Epithelial cell of proximal tubule (primary cell): ENCODE results near the gene ACOT4. TPM values are rescaled to one million over a fixed set of nuclear protein-coding genes. Genes with fewer than 3 reads are reported as not detected.
"Not testable (repeated sequence)": the region's sequence is repeated elsewhere in the genome, so short reads cannot be mapped to it uniquely, and the experiment has no call there.

ENCODE experiments used
- DNase-seq: peaks from one replicate; pipeline ENCODE4 v3.0.0-alpha.2; 2011; ENCODE audit warnings: low read depth
- H3K4me3 ChIP-seq: 2 replicates; pipeline ENCODE4 v1.5.1; 2011; ENCODE audit warnings: low read depth, mild to moderate bottlenecking, low read length
- CTCF ChIP-seq: conservative IDR thresholded peaks from 2 replicates; pipeline ENCODE4 v1.5.1; 2012; ENCODE audit warnings: low read depth, mild to moderate bottlenecking, low read length
- total RNA-seq: library from RNA; depleted of rRNA; stranded (reverse); fragments of >200 nt; gene quantifications from 2 replicates; pipeline ENCODE4 v1.2.3, GENCODE V29; 2015

Gene ACOT4
- total RNA-seq, 1 donor from 2014 or later: 7.0 TPM

GRCh38 chr14:73567358-73567757, 24.3 kb upstream of the ACOT4 start:
- peak overlapping the region; percentile 68 for H3K4me3 ChIP-seq
- no peak for TF ChIP-seq CTCF
- DNase-seq: no peak

GRCh38 chr14:73567951-73568885, 23.5 kb upstream of the ACOT4 start:
- peak overlapping the region; percentile 68 for H3K4me3 ChIP-seq
- TF ChIP-seq CTCF: no peak
- no peak for DNase-seq

DNA sequence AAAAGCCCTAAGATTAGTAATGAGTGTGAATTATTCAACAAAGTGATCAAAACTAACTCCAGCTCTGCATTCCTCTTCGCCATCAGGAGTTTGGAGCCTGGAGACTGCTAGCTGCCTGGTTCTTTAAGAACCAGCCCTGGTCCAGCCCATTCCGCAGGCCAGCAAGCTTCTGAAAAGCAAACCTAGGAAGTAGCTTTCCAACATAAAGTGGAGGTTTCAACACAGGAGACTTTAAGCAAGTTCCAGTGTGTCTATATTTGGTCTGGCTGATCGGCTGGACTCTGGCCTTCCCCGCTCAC, 22.8 kb upstream of the ACOT4 start:
- not testable (repeated sequence) for DNase-seq
- H3K4me3 ChIP-seq: peak overlapping the region; percentile 68

GRCh38 chr14:73569185-73569958, 22.3 kb upstream of the ACOT4 start, which contains the start of gene ACOT2:
Gene ACOT2, plus strand, starts transcription at chr14:73569213. Its CDS starts 28 bp downstream, at chr14:73569241.
- TF ChIP-seq CTCF: peak; percentile 20
- peak within 1 kb of the TSS; percentile 68 for H3K4me3 ChIP-seq
- peak; percentile 68 for DNase-seq

GRCh38 chr14:73570913-73571312, 20.8 kb upstream of the ACOT4 start:
- not testable (repeated sequence) for DNase-seq, H3K4me3 ChIP-seq
- TF ChIP-seq CTCF: peak; percentile 64

GRCh38 chr14:73573034-73573433, 18.6 kb upstream of the ACOT4 start:
- H3K4me3 ChIP-seq, DNase-seq: not testable (repeated sequence)

DNA sequence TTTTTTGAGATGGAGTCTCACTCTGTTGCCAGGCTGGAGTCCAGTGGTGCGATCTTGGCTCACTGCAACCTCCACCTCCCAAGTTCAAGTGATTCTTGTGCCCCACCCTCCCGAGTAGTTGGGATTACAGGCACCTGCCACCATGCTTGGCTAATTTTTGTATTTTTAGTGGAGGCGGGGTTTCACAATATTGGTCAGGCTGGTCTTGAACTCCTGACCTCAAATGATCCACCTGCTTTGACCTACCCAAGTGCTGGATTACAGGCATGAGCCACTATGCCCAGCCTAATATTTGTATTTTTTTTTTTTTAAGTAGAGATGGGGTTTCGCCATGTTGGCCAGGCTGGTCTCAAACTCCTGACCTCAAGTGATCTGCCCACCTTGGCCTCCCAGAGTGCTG, 17.9 kb upstream of the ACOT4 start:
- not testable (repeated sequence) for H3K4me3 ChIP-seq, DNase-seq

GRCh38 chr14:73574251-73574650, 17.4 kb upstream of the ACOT4 start:
- H3K4me3 ChIP-seq: not testable (repeated sequence)

DNA sequence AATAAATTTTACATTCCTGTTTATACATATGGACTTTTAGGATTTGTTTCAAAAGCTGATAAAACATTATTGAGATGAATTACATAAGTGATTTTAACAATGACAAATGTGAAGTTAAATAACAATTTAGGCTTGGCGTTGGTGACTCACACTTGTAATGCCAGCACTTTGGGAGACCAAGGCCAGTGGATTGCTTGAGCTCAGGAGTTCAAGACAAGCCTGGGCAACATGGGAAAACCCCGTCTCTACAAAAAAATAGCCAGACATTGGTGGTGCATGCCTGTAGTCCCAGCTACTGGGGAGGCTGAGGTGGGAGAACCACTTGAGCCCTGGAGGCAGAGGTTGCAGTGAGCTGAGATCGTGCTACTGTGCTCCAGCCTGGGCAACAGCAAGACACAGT, 15.3 kb upstream of the ACOT4 start:
- no peak for TF ChIP-seq CTCF
- DNase-seq: no peak
- no peak overlapping the region for H3K4me3 ChIP-seq

More at GRCh38 chr14:73574251-73574650, 17.4 kb upstream of the ACOT4 start:
- DNase-seq: not testable (repeated sequence)

DNA sequence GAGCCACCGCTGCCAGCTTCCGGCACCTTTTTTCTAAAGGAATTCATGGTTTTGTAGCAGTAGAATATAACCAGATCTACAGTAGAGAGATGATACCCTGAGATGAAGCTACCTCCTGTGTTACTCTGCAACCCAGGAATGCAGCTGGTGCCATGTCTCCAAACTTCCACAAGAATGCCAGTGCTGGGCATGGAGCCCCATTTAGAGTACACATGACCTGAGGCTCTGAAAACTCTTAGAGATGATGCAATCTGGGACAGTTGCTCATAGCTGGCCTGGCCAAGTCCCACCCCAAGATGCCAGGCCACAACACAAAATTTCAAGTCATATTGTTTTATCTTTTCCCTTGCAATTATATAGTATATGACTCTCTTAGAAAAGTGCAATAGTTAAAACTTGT, 14.5 kb upstream of the ACOT4 start:
- not testable (repeated sequence) for H3K4me3 ChIP-seq, DNase-seq

- not testable (repeated sequence) for H3K4me3 ChIP-seq, DNase-seq
These were observed 9.3 kb upstream of the ACOT4 start for GRCh38 chr14:73582102-73582979.
